Aorta (tissue), 5 donors: Measurements from ENCODE around the gene PSMD13. TPM values are rescaled to one million over a fixed set of nuclear protein-coding genes. Genes with fewer than 3 reads are reported as not detected.
A peak's percentile ranks its signal among the peaks of the same experiment; 100 is the strongest.
"Not testable (repeated sequence)": the region's sequence is repeated elsewhere in the genome, so short reads cannot be mapped to it uniquely, and the experiment has no call there.

Source experiments
- ATAC-seq: fragments of 200-7000 bp; cut with Tn5 transposase; one replicate; pipeline ENCODE4 v1.9.1; 2022; ENCODE audit warnings: moderate library complexity; ENCODE audit not compliant: low FRiP score
- DNase-seq, 2 donors: peaks; one replicate each; pipeline ENCODE4 v3.0.0-alpha.2; 2020
- H3K27ac ChIP-seq, 2 donors: one replicate each; pipeline ENCODE4 v1.5.1; 2013; ENCODE audit warnings: low read length in 2 of 2, mild to moderate bottlenecking in 2 of 2, moderate library complexity in 2 of 2, control low read depth in 1 of 2, inconsistent platforms in 1 of 2, low read depth in 1 of 2
- H3K27me3 ChIP-seq, 2 donors: one replicate each; pipeline ENCODE4 v1.6.1; 2013; ENCODE audit warnings: control low read depth in 1 of 2, low read length in 1 of 2, mild to moderate bottlenecking in 1 of 2, moderate library complexity in 1 of 2; ENCODE audit not compliant: insufficient read depth in 2 of 2, control insufficient read depth in 1 of 2
- H3K36me3 ChIP-seq, 2 donors: one replicate each; pipeline ENCODE4 v1.6.1; 2013; ENCODE audit warnings: control low read depth in 1 of 2, low read length in 1 of 2, mild to moderate bottlenecking in 1 of 2; ENCODE audit not compliant: insufficient read depth in 2 of 2, control insufficient read depth in 1 of 2
- H3K4me1 ChIP-seq, 2 donors: one replicate each; pipeline ENCODE4 v1.6.1; 2013; ENCODE audit warnings: low read length in 2 of 2, control low read depth in 1 of 2, mild to moderate bottlenecking in 1 of 2, moderate library complexity in 1 of 2; ENCODE audit not compliant: insufficient read depth in 2 of 2, control insufficient read depth in 1 of 2
- H3K4me3 ChIP-seq, 2 donors: one replicate each; pipeline ENCODE4 v1.5.1; 2013; ENCODE audit warnings: low read length in 2 of 2, control low read depth in 1 of 2, mild to moderate bottlenecking in 1 of 2
- H3K9me3 ChIP-seq: one replicate; pipeline ENCODE4 v1.6.1; 2013; ENCODE audit warnings: mild to moderate bottlenecking, low read length; ENCODE audit not compliant: control insufficient read depth
- WGBS, 2 donors: extraction: QIAGEN DNeasy Blood & Tissue Kit; methylation state at CpG; one replicate each; pipeline ENCODE4 v1.1.7; 2013; 5-methylcytosine and 5-hydroxymethylcytosine counted together
- intact Hi-C, 2 donors: fragments of 100-400 bp; cut with DNase I; formaldehyde crosslinking; loops; one replicate each; pipeline versions ENCODE4 v1.14.2 to v1.15.0; 2022
- long read RNA-seq, 2 donors: library from polyadenylated mRNA; unstranded; transcript quantifications; one replicate each; pipeline ENCODE4 v2.0.0, GENCODE V29; 2020 to 2021
- polyA plus RNA-seq, 2 donors: library from polyadenylated mRNA; stranded (reverse); fragments of 200-250 nt; gene quantifications; one replicate each; pipeline ENCODE4 v1.2.3, GENCODE V29; 2013
- total RNA-seq, 2 donors: library from RNA; stranded (reverse); fragmentation: NEBNext Ultra II Directional; extraction: Animal tissue kit (Norgen Biotek cat#: 25700); gene quantifications; one replicate each; pipeline ENCODE4 v1.2.1, GENCODE V29; 2021
- donor health status: healthy with polysubstance abuse.
- donor health status: Bipolar disorder and iron deficiency.
- donor health status: DM: no; HTN: no; CAD: no.
- donor health status: DM: no; HTN: no; CAD: no.
- donor health status: DM: yes; HTN: yes; CAD: no.

PSMD13 gene
- total RNA-seq (10 to 100 TPM; 75.4 to 80.9 TPM), polyA plus RNA-seq (100 to 1,000 TPM in 1 of 2 donors, 10 to 100 TPM in 1; 70.9 to 123 TPM)
- long read RNA-seq, donor 1, transcript PSMD13-204 (12 exons, 1,632 nt) = minor isoform, 10 of 526 reads
- long read RNA-seq, donor 1, transcript PSMD13-212 (13 exons, 1,991 nt) = major isoform, 456 of 526 reads
- long read RNA-seq, donor 1, transcript PSMD13-202 (12 exons, 1,489 nt) = minor isoform, 6 of 526 reads
- long read RNA-seq, donor 1, partial matches to known transcripts = 10 of 526 reads
- long read RNA-seq, donor 1, other reads (novel, unspliced or antisense) = 37 of 526 reads
- long read RNA-seq, donor 2, transcript PSMD13-212 (13 exons, 1,991 nt) = major isoform, 41 of 45 reads
- long read RNA-seq, donor 2, partial matches to known transcripts = 1 of 45 reads
- long read RNA-seq, donor 2, other reads (novel, unspliced or antisense) = 3 of 45 reads

- Histone ChIP-seq H3K4me1 (no peaks in the 10 kb centered on the region), H3K27ac (peak within 1 kb of the TSS; percentile 31 to 80), H3K27me3 (no peaks in the 10 kb centered on the region), H3K36me3 (peaks cover 0 to 2% of the 10 kb centered on the region in 2 donors), H3K4me3 (peak within 1 kb of the TSS; percentile 90 to 92), H3K9me3 (no peaks in the 10 kb centered on the region)
- intact Hi-C loops = loop anchor here in 1 of 2 donors (1.0 to 10.0 kb wide), 2 partner anchors 29 to 68 kb away; partner anchors contain the start of gene IFITM2
- WGBS, 2 donors = 2% methylated on average over 61 to 62 of the region's 62 CpGs
- DNase-seq = peak; percentile 93 to 96
- ATAC-seq = peak; percentile 97
Observed at GRCh38 chr11:236774-237767, at the start of gene PSMD13. PSMD13 (plus strand) TSS chr11:236976; CDS start chr11:237050, 74 bp downstream.

- peak; percentile 42 to 57 for DNase-seq
- H3K4me1 ChIP-seq, intact Hi-C loops, H3K27me3 ChIP-seq, H3K36me3 ChIP-seq, H3K27ac ChIP-seq, H3K9me3 ChIP-seq, H3K4me3 ChIP-seq: not testable (repeated sequence)
- 75 to 79% methylated on average over 37 to 41 of the region's 55 CpGs for WGBS, 2 donors
- peak; percentile 80 for ATAC-seq
Observed at GRCh38 chr11:189200-189783, 47.5 kb upstream of the PSMD13 start.

GRCh38 chr11:189843-190311 is 46.9 kb upstream of the PSMD13 start:
- H3K36me3 ChIP-seq, H3K27me3 ChIP-seq, H3K9me3 ChIP-seq, H3K27ac ChIP-seq, intact Hi-C loops, H3K4me1 ChIP-seq, H3K4me3 ChIP-seq: not testable (repeated sequence)
- peak; percentile 60 for ATAC-seq
- WGBS, 2 donors = 51 to 61% methylated on average over 9 to 10 of the region's 25 CpGs
- peak; percentile 37 to 80 for DNase-seq

- H3K36me3 ChIP-seq, H3K4me1 ChIP-seq, H3K9me3 ChIP-seq, ATAC-seq, H3K4me3 ChIP-seq, H3K27me3 ChIP-seq, intact Hi-C loops, H3K27ac ChIP-seq: not testable (repeated sequence)
- WGBS, 2 donors = 74 to 83% methylated on average over 5 of the region's 5 CpGs
- peak; percentile 33 to 67 for DNase-seq
Observed at GRCh38 chr11:190546-190945, 46.2 kb upstream of the PSMD13 start.

GRCh38 chr11:191490-192478 is 45.0 kb upstream of the PSMD13 start:
- H3K36me3 ChIP-seq, H3K27me3 ChIP-seq, H3K9me3 ChIP-seq, H3K27ac ChIP-seq, intact Hi-C loops, H3K4me1 ChIP-seq, H3K4me3 ChIP-seq: not testable (repeated sequence)
- 43 to 69% methylated on average over 4 to 6 of the region's 8 CpGs for WGBS, 2 donors
- ATAC-seq = peak; percentile 63
- DNase-seq = peak; percentile 58 to 80

- peak in 1 of 2 donors; percentile 15 for DNase-seq
- 79 to 82% methylated on average over 5 of the region's 11 CpGs for WGBS, 2 donors
- H3K27ac ChIP-seq, H3K4me3 ChIP-seq, H3K27me3 ChIP-seq, H3K4me1 ChIP-seq, H3K9me3 ChIP-seq, H3K36me3 ChIP-seq, intact Hi-C loops: not testable (repeated sequence)
- peak; percentile 3 for ATAC-seq
Observed at GRCh38 chr11:192674-193128, 44.1 kb upstream of the PSMD13 start, which contains the start of gene SCGB1C1. SCGB1C1 (plus strand) TSS chr11:193078; CDS start chr11:193100, 22 bp downstream.

GRCh38 chr11:193481-193880 is 43.3 kb upstream of the PSMD13 start:
- ATAC-seq, H3K4me3 ChIP-seq, intact Hi-C loops, H3K4me1 ChIP-seq, H3K27ac ChIP-seq, H3K27me3 ChIP-seq, H3K9me3 ChIP-seq, H3K36me3 ChIP-seq: not testable (repeated sequence)
- peak; percentile 41 to 65 for DNase-seq
- 74 to 76% methylated on average over 5 of the region's 5 CpGs for WGBS, 2 donors
